Gastrocnemius medialis (tissue), 4 donors: ENCODE data around the gene PTMA.

Experiments used
- CTCF ChIP-seq, 5 experiments: fragments of 450-650 bp in 3 of 5; fragments of 200-600 bp in 2 of 5; sonication (generic) in 2 of 5; IDR thresholded peaks in 4 of 5; conservative IDR thresholded peaks in 1 of 5; 1 replicate in 4 of 5; 2 replicates in 1 of 5; pipeline ENCODE4 v1.5.1; 2016 to 2019; ENCODE audit warnings: antibody characterized with exemption in 5 of 5, mild to moderate bottlenecking in 3 of 5, moderate library complexity in 3 of 5
- POLR2A ChIP-seq, 2 donors: fragments of 450-650 bp; IDR thresholded peaks; one replicate each; pipeline ENCODE4 v1.6.1; 2017; ENCODE audit warnings: antibody characterized with exemption in 2 of 2, mild to moderate bottlenecking in 2 of 2, moderate library complexity in 2 of 2

- TF ChIP-seq CTCF (IDR thresholded peaks at IDR 0.05 in 4 of 5, conservative IDR thresholded peaks at IDR 0.05 in 1 of 5) (no peak), POLR2A (IDR thresholded peaks at IDR 0.05) (no peak)
Measured at GRCh38 chr2:231688719-231689118, 19.6 kb upstream of the PTMA start.
